ENCODE data around the gene SYS1. TPM values are rescaled to one million over a fixed set of nuclear protein-coding genes. Genes with fewer than 3 reads are reported as not detected.

The SYS1 gene
- total RNA-seq, 1 donor = 31.8 TPM

DNA sequence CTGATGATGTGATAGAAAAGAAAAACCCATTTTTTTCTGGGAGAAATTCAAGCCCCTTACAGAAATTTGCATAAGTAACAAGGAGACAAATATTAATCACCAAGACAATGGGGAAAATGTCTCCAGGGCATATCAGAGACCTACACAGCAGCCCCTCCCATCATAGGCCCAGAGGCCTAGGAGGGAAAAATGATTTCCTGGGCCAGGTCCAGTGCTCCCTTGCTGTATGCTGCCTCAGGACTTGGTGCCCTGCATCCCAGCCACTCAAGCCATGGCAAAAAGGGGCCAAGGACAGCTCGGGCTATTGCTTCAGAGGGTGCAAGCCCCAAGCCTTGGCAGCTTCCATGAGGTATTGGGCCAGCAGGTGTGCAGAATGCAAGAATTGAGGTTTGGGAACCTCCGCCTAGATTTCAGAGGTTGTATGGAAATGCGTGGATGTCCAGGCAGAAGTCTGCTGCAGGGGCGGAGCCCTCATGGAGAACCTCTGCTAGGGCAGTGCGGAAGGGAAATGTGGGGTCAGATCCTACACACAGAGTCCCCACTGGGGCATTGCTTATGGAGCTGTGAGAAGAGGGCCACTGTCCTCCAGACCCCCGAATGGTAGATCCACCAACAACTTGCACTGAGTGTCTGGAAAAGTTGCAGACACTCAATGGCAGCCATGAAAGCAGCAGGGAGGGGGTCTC is 37.5 kb downstream of the SYS1 start:
- H3K79me2 ChIP-seq (ENCODE audit: insufficient read depth, low read length) = no peaks in the 10 kb centered on the region
- H4K20me1 ChIP-seq (ENCODE audit: insufficient read depth, low read length) = no peaks in the 10 kb centered on the region
- DNase-seq (ENCODE audit: insufficient read length, low spot score, missing footprints) = no peak
- no peak overlapping the region for H3K27ac ChIP-seq (ENCODE audit: low read depth, low read length)
- no peak overlapping the region for H3K4me2 ChIP-seq (ENCODE audit: insufficient read depth, low read length)
- no peaks in the 10 kb centered on the region for H3K36me3 ChIP-seq (ENCODE audit: insufficient read depth, low read length)
- TF ChIP-seq, protein P1, sequence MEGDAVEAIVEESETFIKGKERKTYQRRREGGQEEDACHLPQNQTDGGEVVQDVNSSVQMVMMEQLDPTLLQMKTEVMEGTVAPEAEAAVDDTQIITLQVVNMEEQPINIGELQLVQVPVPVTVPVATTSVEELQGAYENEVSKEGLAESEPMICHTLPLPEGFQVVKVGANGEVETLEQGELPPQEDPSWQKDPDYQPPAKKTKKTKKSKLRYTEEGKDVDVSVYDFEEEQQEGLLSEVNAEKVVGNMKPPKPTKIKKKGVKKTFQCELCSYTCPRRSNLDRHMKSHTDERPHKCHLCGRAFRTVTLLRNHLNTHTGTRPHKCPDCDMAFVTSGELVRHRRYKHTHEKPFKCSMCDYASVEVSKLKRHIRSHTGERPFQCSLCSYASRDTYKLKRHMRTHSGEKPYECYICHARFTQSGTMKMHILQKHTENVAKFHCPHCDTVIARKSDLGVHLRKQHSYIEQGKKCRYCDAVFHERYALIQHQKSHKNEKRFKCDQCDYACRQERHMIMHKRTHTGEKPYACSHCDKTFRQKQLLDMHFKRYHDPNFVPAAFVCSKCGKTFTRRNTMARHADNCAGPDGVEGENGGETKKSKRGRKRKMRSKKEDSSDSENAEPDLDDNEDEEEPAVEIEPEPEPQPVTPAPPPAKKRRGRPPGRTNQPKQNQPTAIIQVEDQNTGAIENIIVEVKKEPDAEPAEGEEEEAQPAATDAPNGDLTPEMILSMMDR (IDR thresholded peaks at IDR 0.05; ENCODE audit: extremely low read depth, low read depth, low read length) = no peak
- no peak overlapping the region for H2AFZ ChIP-seq (ENCODE audit: low read length)
- no peaks in the 10 kb centered on the region for H3K9me3 ChIP-seq (ENCODE audit: low read depth, low read length)
- H3K27me3 ChIP-seq (ENCODE audit: insufficient read depth, low read length) = no peaks in the 10 kb centered on the region
- H3K4me3 ChIP-seq (ENCODE audit: insufficient read depth, low read length) = no peak overlapping the region
- peaks cover 2% of the 10 kb centered on the region for H3K4me1 ChIP-seq (ENCODE audit: insufficient read depth, low read length)

DNA sequence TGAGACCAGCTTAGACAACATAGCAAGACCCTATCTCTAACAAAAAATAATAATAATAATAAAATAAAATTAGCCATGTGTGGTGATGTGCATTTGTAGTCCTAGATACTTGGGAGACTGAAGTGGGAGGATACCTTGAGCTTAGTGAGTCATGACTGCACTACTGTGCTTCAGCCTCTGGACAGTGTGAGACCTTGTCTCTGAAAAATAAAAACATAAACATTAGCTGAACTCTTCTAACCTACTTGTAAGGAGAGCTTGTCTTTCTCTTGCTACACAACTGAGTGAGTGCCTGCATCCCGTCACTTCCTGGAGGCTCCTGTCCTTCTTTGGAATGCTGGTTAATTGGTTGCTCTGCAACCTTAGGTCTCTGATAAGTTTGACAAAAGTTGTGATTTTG is 40.0 kb downstream of the SYS1 start:
- no peak overlapping the region for H3K27ac ChIP-seq (ENCODE audit: low read depth, low read length)
- peak; percentile 50 for DNase-seq (ENCODE audit: insufficient read length, low spot score, missing footprints)

DNA sequence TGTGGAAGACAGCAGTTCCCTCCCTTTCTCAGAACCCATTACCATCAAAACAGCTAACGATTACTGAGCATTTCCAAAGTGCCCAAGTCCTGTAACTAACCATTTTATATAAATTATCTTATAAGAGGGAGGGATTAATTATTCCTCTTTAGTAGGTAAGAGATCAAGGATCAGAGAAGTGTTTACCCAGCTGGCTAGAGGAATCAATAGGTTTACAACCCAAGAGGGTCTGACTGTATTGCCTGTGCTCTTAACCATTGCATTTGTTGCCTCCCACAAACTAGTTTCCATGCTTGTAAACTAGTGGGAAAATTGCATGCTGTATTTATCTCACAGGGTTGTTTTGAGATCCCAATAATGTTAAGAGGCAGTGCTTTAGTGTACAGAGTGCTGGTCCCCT is 41.5 kb downstream of the SYS1 start:
- peak; percentile 34 for DNase-seq (ENCODE audit: insufficient read length, low spot score, missing footprints)
- TF ChIP-seq, protein P1 (IDR thresholded peaks at IDR 0.05; ENCODE audit: extremely low read depth, low read depth, low read length) = no peak

More for the DNA sequence above, 40.0 kb downstream of the SYS1 start:
- Histone ChIP-seq H3K4me2 (ENCODE audit: insufficient read depth, low read length) (no peak overlapping the region), H3K9me3 (ENCODE audit: low read depth, low read length) (no peaks in the 10 kb centered on the region), H3K27me3 (ENCODE audit: insufficient read depth, low read length) (no peaks in the 10 kb centered on the region), H3K4me1 (ENCODE audit: insufficient read depth, low read length) (peaks cover 12% of the 10 kb centered on the region), H3K4me3 (ENCODE audit: insufficient read depth, low read length) (no peak overlapping the region), H2AFZ (ENCODE audit: low read length) (no peak overlapping the region), H3K36me3 (ENCODE audit: insufficient read depth, low read length) (no peaks in the 10 kb centered on the region), H4K20me1 (ENCODE audit: insufficient read depth, low read length) (peaks cover 5% of the 10 kb centered on the region), H3K79me2 (ENCODE audit: insufficient read depth, low read length) (peaks cover 3% of the 10 kb centered on the region)
- TF ChIP-seq, protein P1 (IDR thresholded peaks at IDR 0.05; ENCODE audit: extremely low read depth, low read depth, low read length) = no peak

DNA sequence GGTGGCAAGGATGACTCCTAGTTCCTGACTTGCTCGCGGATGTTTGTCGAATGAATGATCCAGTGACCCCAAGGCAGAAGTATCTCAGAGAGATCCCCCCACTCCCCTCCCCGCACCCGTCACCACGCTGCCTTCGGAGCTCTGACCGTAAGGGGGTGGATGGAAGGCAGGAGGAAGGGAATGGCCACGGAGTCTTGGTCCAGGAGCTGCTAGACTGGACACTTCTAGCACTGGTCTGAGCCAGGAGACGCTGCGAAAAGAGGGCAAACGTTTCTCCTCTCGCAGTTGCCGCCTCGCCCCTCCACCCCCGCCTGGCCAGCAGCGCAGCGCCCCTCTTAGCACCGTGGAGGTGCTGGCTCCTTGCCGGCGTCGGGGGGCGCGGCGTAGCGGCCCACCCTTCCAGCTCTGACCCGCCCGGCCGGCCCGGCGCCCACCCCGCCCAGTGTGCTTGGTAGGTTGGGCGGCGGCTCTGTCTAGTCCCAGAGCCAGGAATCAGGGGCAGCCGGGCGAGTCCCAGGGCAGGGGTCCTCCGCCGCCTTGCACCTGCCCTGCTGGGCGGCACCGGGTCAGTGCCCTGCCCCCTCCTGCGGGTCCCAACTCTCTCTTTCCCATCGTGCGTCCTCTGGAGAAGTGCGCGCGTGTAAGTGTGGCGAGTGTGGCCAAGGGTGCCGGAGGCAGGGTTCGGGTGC is 42.8 kb downstream of the SYS1 start:
- peak overlapping the region; percentile 83 for H2AFZ ChIP-seq (ENCODE audit: low read length)
- no peaks in the 10 kb centered on the region for H3K36me3 ChIP-seq (ENCODE audit: insufficient read depth, low read length)
- H4K20me1 ChIP-seq (ENCODE audit: insufficient read depth, low read length) = peaks cover 5% of the 10 kb centered on the region
- peak overlapping the region; percentile 93 for H3K4me2 ChIP-seq (ENCODE audit: insufficient read depth, low read length)
- H3K27ac ChIP-seq (ENCODE audit: low read depth, low read length) = peak overlapping the region; percentile 60
- DNase-seq (ENCODE audit: insufficient read length, low spot score, missing footprints) = peak; percentile 85
- H3K79me2 ChIP-seq (ENCODE audit: insufficient read depth, low read length) = peaks cover 3% of the 10 kb centered on the region
- no peaks in the 10 kb centered on the region for H3K27me3 ChIP-seq (ENCODE audit: insufficient read depth, low read length)
- H3K9me3 ChIP-seq (ENCODE audit: low read depth, low read length) = no peaks in the 10 kb centered on the region
- H3K4me3 ChIP-seq (ENCODE audit: insufficient read depth, low read length) = peak overlapping the region; percentile 82
- H3K4me1 ChIP-seq (ENCODE audit: insufficient read depth, low read length) = peaks cover 12% of the 10 kb centered on the region
- TF ChIP-seq, protein P1 (IDR thresholded peaks at IDR 0.05; ENCODE audit: extremely low read depth, low read depth, low read length) = no peak

More for the DNA sequence above, 41.5 kb downstream of the SYS1 start:
- H3K27ac ChIP-seq (ENCODE audit: low read depth, low read length) = no peak overlapping the region
- no peaks in the 10 kb centered on the region for H3K27me3 ChIP-seq (ENCODE audit: insufficient read depth, low read length)
- no peak overlapping the region for H2AFZ ChIP-seq (ENCODE audit: low read length)
- peaks cover 12% of the 10 kb centered on the region for H3K4me1 ChIP-seq (ENCODE audit: insufficient read depth, low read length)
- H3K4me3 ChIP-seq (ENCODE audit: insufficient read depth, low read length) = no peak overlapping the region
- H3K79me2 ChIP-seq (ENCODE audit: insufficient read depth, low read length) = peaks cover 3% of the 10 kb centered on the region
- H3K4me2 ChIP-seq (ENCODE audit: insufficient read depth, low read length) = no peak overlapping the region
- H4K20me1 ChIP-seq (ENCODE audit: insufficient read depth, low read length) = peaks cover 5% of the 10 kb centered on the region
- H3K36me3 ChIP-seq (ENCODE audit: insufficient read depth, low read length) = no peaks in the 10 kb centered on the region
- H3K9me3 ChIP-seq (ENCODE audit: low read depth, low read length) = no peaks in the 10 kb centered on the region

Data from osteoblast (primary cell).